Prostate gland (tissue), 2 donors: ENCODE measurements around the gene GSDME. TPM values are rescaled to one million over a fixed set of nuclear protein-coding genes. Genes with fewer than 3 reads are reported as not detected.

Source experiments
- DNase-seq: peaks from one replicate; pipeline ENCODE4 v3.0.0-alpha.2; 2019; ENCODE audit warnings: low spot score
- H3K27ac ChIP-seq, 2 donors: fragments of 200-600 bp; sonication (generic); 2 replicates each; pipeline ENCODE4 v1.5.1; 2017 to 2019
- H3K27me3 ChIP-seq: fragments of 200-600 bp; sonication (generic); replicated peaks from 2 replicates; pipeline ENCODE4 v1.5.1; 2019; ENCODE audit not compliant: insufficient read depth
- H3K36me3 ChIP-seq, 2 donors: fragments of 200-600 bp; sonication (generic); 1 replicate in 1 of 2; 2 replicates in 1 of 2; pipeline versions ENCODE4 v1.5.1 to v1.8.1; 2017 to 2019
- H3K4me1 ChIP-seq: fragments of 200-600 bp; sonication (generic); replicated peaks from 2 replicates; pipeline ENCODE4 v1.5.1; 2019
- H3K4me3 ChIP-seq, 2 donors: fragments of 200-600 bp; sonication (generic); 2 replicates each; pipeline ENCODE4 v1.5.1; 2017 to 2019
- H3K9me3 ChIP-seq: fragments of 200-600 bp; sonication (generic); 2 replicates; pipeline ENCODE4 v1.5.1; 2017
- CTCF ChIP-seq, 4 experiments: fragments of 200-600 bp in 2 of 4; fragments of 450-650 bp in 2 of 4; sonication (generic) in 2 of 4; IDR thresholded peaks; 1 replicate in 3 of 4; 2 replicates in 1 of 4; pipeline ENCODE4 v1.5.1; 2016 to 2019; ENCODE audit warnings: antibody characterized with exemption in 4 of 4, mild to moderate bottlenecking in 2 of 4, moderate library complexity in 2 of 4
- POLR2A ChIP-seq: fragments of 450-650 bp; IDR thresholded peaks from one replicate; pipeline ENCODE4 v1.6.1; 2016; ENCODE audit warnings: antibody characterized with exemption, mild to moderate bottlenecking
- POLR2AphosphoS5 ChIP-seq: sonication (generic); formaldehyde crosslinking; IDR thresholded peaks from one replicate; pipeline ENCODE4 v1.6.1; 2017; ENCODE audit warnings: antibody characterized with exemption
- WGBS: methylation state at CpG from one replicate; pipeline ENCODE4 v1.1.5; 2018; 5-methylcytosine and 5-hydroxymethylcytosine counted together
- intact Hi-C: fragments of 100-400 bp; cut with DNase I; formaldehyde crosslinking; loops from one replicate; pipeline ENCODE4 v1.14.2; 2022
- total RNA-seq, 2 donors: library from RNA; depleted of rRNA; stranded (reverse); fragments of >200 nt; gene quantifications; one replicate each; pipeline ENCODE4 v1.1.0, GENCODE V29; 2016

Gene GSDME
- total RNA-seq, 2 donors from 2014 or later: 4.2 to 39.3 TPM

GRCh38 chr7:24704311-24704710 is 53.0 kb downstream of the GSDME start:
- Histone ChIP-seq H3K4me1 (no peaks in the 10 kb centered on the region), H3K27me3 (no peaks in the 10 kb centered on the region), H3K36me3 (no peaks in the 10 kb centered on the region), H3K27ac (no peak overlapping the region), H3K4me3 (no peak overlapping the region), H3K9me3 (no peaks in the 10 kb centered on the region)
- DNase-seq: no peak
- 86% methylated on average over 4 of the region's 4 CpGs for WGBS
- TF ChIP-seq POLR2AphosphoS5: no peak
- no peak for TF ChIP-seq CTCF (IDR thresholded peaks at IDR 0.05)
- intact Hi-C loops: no loop called here

GRCh38 chr7:24703296-24703695 is 54.0 kb downstream of the GSDME start:
- H3K4me1 ChIP-seq: no peaks in the 10 kb centered on the region
- H3K4me3 ChIP-seq: no peak overlapping the region
- H3K36me3 ChIP-seq: no peaks in the 10 kb centered on the region
- WGBS: 79% methylated on average over 3 of the region's 3 CpGs
- no peaks in the 10 kb centered on the region for H3K27me3 ChIP-seq
- intact Hi-C loops: no loop called here
- no peaks in the 10 kb centered on the region for H3K9me3 ChIP-seq
- DNase-seq: no peak
- no peak overlapping the region for H3K27ac ChIP-seq
- TF ChIP-seq CTCF (IDR thresholded peaks at IDR 0.05) (no peak), POLR2A (no peak), POLR2AphosphoS5 (no peak)

- DNase-seq: no peak
- no peaks in the 10 kb centered on the region for H3K36me3 ChIP-seq
- 92% methylated on average over 2 of the region's 2 CpGs for WGBS
- H3K27me3 ChIP-seq: no peaks in the 10 kb centered on the region
- no peaks in the 10 kb centered on the region for H3K4me1 ChIP-seq
- no peak overlapping the region for H3K4me3 ChIP-seq
- intact Hi-C loops: no loop called here
- no peak for TF ChIP-seq POLR2A
- no peak for TF ChIP-seq CTCF (IDR thresholded peaks at IDR 0.05)
- TF ChIP-seq POLR2AphosphoS5: no peak
- H3K27ac ChIP-seq: no peak overlapping the region
- H3K9me3 ChIP-seq: no peaks in the 10 kb centered on the region
Observed at GRCh38 chr7:24702755-24703154, 54.5 kb downstream of the GSDME start.

- Histone ChIP-seq H3K36me3 (no peaks in the 10 kb centered on the region), H3K4me1 (no peaks in the 10 kb centered on the region), H3K27me3 (no peaks in the 10 kb centered on the region), H3K27ac (no peak overlapping the region), H3K4me3 (no peak overlapping the region), H3K9me3 (no peaks in the 10 kb centered on the region)
- TF ChIP-seq POLR2AphosphoS5: peak; percentile 12
- TF ChIP-seq CTCF (IDR thresholded peaks at IDR 0.05): no peak
- TF ChIP-seq POLR2A: no peak
- peak; percentile 55 for DNase-seq
- intact Hi-C loops: no loop called here
- 33% methylated on average over 4 of the region's 4 CpGs for WGBS
Observed at GRCh38 chr7:24701261-24702235, 55.7 kb downstream of the GSDME start.
